ENCODE measurements around the gene TBC1D10B.

GRCh38 chr16:30416047-30416603 lies 45.8 kb upstream of the TBC1D10B start:
- TF ChIP-seq CREB1 (IDR thresholded peaks at IDR 0.05; ENCODE audit: low read depth) (no peak), NFIC (IDR thresholded peaks at IDR 0.05) (no peak), MAX (IDR thresholded peaks at IDR 0.05) (no peak), FOXM1 (IDR thresholded peaks at IDR 0.05; ENCODE audit: borderline replicate concordance, low read depth) (no peak), TCF12 (IDR thresholded peaks at IDR 0.05; ENCODE audit: low read depth) (no peak), REST (IDR thresholded peaks at IDR 0.05; ENCODE audit: low read depth) (no peak), EP300 (IDR thresholded peaks at IDR 0.05; ENCODE audit: borderline replicate concordance) (no peak), TAF1 (IDR thresholded peaks at IDR 0.05; ENCODE audit: low read depth) (no peak)

Measured in Ishikawa (cell line).